ENCODE measurements around the gene E2F4.

E2F4 gene

DNA sequence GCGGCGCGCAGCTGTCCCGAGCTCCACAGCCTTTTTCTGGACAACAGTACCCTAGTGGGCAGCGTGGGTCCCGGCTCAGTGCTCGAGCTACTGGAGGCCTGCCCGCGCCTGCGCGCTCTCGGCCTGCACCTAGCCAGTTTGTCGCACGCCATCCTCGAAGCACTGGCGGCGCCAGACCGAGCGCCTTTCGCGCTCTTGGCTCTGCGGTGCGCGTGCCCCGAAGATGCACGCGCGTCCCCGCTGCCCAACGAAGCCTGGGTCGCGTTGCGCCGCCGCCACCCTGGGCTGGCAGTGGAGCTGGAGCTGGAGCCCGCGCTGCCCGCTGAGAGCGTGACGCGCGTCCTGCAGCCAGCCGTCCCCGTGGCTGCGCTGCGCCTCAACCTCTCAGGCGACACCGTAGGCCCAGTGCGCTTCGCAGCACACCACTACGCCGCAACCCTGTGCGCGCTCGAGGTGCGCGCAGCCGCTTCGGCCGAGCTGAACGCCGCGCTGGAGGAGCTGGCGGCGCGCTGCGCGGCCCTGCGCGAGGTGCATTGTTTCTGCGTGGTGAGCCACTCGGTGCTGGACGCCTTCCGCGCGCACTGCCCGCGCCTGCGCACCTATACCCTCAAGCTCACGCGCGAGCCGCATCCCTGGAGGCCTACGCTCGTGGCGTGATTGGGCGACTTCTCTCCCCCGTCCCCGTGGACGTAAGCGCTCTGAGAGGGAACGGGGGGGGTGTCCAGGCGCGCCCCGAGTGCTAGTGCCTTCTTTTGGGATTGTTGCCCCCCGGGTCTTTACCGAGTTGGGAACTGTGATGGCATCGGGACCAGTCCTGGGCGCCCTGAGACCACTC is 28.6 kb upstream of the E2F4 start:
- CTCF ChIA-PET = interaction anchor here (0.6 kb wide), 1 partner anchor 12 kb away, joined by 3 read pairs; no protein-coding TSS in a partner anchor
- DNase-seq (ENCODE audit: extremely low spot score) = no peak
- TF ChIP-seq L3MBTL2 (conservative IDR thresholded peaks at IDR 0.05) (no peak), SUZ12 (IDR thresholded peaks at IDR 0.05) (no peak), LEF1 (IDR thresholded peaks at IDR 0.05; ENCODE audit: borderline replicate concordance) (no peak), FOXA1 (IDR thresholded peaks at IDR 0.05) (no peak), HDGF (IDR thresholded peaks at IDR 0.05; ENCODE audit: borderline replicate concordance) (no peak), FOXM1 (IDR thresholded peaks at IDR 0.05; ENCODE audit: borderline replicate concordance) (no peak), ARNT (IDR thresholded peaks at IDR 0.05) (no peak), ELF4 (IDR thresholded peaks at IDR 0.05) (no peak), ZNF384 (IDR thresholded peaks at IDR 0.05) (no peak), BHLHE40 (IDR thresholded peaks at IDR 0.05; ENCODE audit: borderline replicate concordance) (no peak), SP1 (IDR thresholded peaks at IDR 0.05) (no peak)
- POLR2A ChIA-PET = no interaction called here

DNA sequence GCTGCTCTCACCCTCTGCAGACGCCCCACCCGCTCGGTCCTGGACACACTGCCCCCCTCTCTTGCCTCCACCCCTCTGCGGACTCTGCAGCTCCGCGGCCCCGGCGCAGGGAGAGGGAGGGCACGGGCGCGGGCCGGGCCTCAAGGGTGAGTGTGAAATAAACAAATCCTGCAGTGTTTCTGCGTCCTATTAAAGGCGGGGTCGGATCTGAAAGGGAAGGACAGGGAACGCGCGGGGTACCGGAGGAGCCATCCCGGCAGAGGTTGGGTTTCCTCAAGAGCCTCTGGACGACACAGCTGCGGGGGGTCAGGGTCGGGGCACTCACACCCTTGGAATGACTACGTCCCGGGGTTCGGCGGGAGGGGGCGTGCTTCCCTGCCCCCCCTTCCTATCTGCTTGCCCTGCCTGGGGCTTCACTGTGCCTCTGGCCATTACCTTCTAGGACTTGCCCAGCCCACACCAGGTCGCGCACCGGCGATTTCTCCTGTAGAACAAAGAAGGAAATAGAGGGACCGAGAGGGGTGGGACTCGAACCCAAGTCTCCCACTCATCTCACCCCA is 27.9 kb upstream of the E2F4 start:
- ChIA-PET CTCF (no interaction called here), POLR2A (no interaction called here)
- no peak for DNase-seq (ENCODE audit: extremely low spot score)
- TF ChIP-seq HDGF (IDR thresholded peaks at IDR 0.05; ENCODE audit: borderline replicate concordance) (no peak), BHLHE40 (IDR thresholded peaks at IDR 0.05; ENCODE audit: borderline replicate concordance) (no peak), ZNF384 (IDR thresholded peaks at IDR 0.05) (no peak)

DNA sequence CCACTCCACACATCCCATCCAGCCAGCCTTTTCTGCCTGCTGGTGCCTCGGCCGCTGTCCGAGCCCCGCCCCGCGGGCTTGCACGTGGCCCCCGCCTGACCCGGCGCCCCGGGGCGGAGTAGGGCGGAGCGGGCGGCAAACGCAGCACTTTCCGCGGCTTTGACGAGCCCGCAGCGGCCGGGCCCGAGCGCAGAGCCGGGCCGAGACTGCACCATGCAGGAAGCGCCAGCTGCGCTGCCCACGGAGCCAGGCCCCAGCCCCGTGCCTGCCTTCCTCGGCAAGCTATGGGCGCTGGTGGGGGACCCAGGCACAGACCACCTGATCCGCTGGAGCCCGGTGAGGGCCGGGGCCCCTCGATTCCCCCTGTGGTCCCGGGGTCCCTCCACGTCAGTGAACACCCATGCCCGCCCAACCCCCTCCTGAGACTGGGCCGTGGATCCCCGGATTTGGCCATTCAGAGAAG is 27.3 kb upstream of the E2F4 start, which contains the start of gene HSF4:
HSF4 (plus strand) TSS at position 147 of the 463 bp plus-strand sequence; CDS start at position 214, 67 bp downstream.
- ChIA-PET CTCF (no interaction called here), POLR2A (no interaction called here)
- TF ChIP-seq, protein P1, sequence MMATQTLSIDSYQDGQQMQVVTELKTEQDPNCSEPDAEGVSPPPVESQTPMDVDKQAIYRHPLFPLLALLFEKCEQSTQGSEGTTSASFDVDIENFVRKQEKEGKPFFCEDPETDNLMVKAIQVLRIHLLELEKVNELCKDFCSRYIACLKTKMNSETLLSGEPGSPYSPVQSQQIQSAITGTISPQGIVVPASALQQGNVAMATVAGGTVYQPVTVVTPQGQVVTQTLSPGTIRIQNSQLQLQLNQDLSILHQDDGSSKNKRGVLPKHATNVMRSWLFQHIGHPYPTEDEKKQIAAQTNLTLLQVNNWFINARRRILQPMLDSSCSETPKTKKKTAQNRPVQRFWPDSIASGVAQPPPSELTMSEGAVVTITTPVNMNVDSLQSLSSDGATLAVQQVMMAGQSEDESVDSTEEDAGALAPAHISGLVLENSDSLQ (IDR thresholded peaks at IDR 0.05) = no peak
- TF ChIP-seq SP1 (IDR thresholded peaks at IDR 0.05) = no peak
- TF ChIP-seq FOXM1 (IDR thresholded peaks at IDR 0.05; ENCODE audit: borderline replicate concordance) = no peak
- no peak for TF ChIP-seq ELF4 (IDR thresholded peaks at IDR 0.05)
- no peak for TF ChIP-seq ZNF384 (IDR thresholded peaks at IDR 0.05)
- DNase-seq (ENCODE audit: extremely low spot score) = no peak

DNA sequence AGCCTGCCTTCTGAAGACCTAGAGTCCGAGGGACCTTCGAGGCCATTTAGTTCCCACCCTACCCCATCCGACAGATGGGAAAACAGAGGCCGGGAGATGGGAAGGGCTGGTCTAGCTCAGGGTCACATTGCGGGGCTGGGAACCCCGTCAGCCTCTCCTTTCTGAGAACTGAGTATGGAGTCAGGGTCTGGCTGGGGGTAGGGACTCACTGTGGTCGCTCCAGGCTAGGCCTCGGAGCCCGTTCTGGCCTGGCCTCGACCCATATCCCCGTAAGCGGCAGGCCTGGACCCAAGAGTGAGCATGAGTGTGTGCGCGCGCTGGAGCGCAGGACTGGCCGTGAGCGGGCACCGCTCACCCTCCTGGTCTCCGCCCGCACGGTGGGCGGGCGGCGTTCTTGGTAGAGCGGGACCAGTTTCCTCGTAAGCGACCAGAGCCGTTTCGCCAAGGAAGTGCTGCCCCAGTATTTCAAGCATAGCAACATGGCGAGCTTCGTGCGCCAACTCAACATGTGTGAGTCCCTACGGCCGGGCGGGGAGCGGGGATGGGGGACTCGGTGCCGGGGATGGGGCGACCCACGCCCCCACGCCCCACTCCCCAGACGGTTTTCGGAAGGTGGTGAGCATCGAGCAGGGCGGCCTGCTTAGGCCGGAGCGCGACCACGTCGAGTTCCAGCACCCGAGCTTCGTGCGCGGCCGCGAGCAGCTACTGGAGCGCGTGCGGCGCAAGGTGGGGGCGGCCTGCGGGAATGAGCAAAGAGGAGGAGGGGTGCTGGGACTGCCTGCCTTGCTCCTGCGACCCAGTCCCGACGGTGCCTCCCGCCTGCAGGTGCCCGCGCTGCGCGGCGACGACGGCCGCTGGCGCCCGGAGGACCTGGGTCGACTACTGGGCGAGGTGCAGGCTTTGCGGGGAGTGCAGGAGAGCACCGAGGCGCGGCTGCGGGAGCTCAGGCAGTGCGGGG is 26.6 kb upstream of the E2F4 start:
- no peak for DNase-seq (ENCODE audit: extremely low spot score)
- POLR2A ChIA-PET = no interaction called here
- no peak for TF ChIP-seq BHLHE40 (IDR thresholded peaks at IDR 0.05; ENCODE audit: borderline replicate concordance)
- TF ChIP-seq ELF4 (IDR thresholded peaks at IDR 0.05) = no peak
- TF ChIP-seq ARNT (IDR thresholded peaks at IDR 0.05) = no peak
- no peak for TF ChIP-seq NFRKB (IDR thresholded peaks at IDR 0.05)
- no peak for TF ChIP-seq FOXK2 (IDR thresholded peaks at IDR 0.05)
- TF ChIP-seq SP1 (IDR thresholded peaks at IDR 0.05) = no peak
- TF ChIP-seq FOXM1 (IDR thresholded peaks at IDR 0.05; ENCODE audit: borderline replicate concordance) = no peak
- no peak for TF ChIP-seq FOXA1 (IDR thresholded peaks at IDR 0.05)
- no peak for TF ChIP-seq SUZ12 (IDR thresholded peaks at IDR 0.05)
- TF ChIP-seq L3MBTL2 (conservative IDR thresholded peaks at IDR 0.05) = no peak
- CTCF ChIA-PET = no interaction called here

DNA sequence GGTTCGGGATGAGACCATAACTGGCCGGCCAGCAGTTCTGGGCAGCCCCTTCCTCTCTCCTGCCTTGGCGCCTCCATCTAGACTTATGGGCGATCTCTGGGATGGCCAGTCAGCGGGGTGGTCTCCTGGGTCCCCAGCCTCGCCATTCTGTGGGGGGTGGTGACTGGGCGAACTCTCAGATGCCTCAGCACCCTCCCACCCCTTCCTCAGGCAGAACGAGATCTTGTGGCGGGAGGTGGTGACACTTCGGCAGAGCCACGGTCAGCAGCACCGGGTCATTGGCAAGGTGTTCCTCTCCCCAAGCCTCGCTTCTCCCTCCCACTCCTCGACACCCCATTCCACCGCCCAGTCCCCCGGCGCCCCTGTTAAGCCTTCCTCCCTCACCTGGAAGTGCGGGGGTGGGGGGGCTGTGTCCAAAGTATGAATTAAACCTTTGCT is 25.8 kb upstream of the E2F4 start:
- no peak for TF ChIP-seq TARDBP (IDR thresholded peaks at IDR 0.05)
- no peak for DNase-seq (ENCODE audit: extremely low spot score)
- POLR2A ChIA-PET = no interaction called here
- CTCF ChIA-PET = no interaction called here

DNA sequence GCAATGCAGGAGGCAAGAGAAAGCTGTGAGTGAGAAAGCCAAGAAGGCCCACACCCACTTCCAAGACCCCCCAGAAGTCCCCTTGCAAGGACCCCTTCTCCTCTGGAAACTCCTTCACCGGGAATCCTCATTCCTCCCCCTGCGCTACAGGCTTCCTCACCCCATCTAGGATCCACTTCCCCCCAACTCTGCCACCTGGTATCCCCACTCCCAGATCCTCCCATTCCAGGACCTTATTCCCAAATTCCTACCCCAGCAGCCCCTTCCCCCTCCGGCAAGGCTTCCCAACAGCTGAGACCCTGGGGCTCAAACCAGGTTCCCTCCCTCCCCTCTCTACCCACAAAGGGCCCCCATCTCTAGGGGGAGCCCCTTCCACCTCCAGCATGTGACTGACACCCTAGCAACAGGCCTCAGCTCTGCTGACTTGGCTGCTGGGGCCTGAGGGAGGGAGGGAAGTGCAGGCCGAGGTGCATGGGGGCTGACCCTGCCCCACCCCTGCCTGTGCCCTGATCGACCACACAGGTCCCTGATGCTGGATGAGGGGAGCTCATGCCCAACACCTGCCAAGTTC is 25.3 kb upstream of the E2F4 start:
- ChIA-PET POLR2A (interaction anchor here (1.2 kb wide), 1 partner anchor 149 kb away, joined by 3 read pairs; no protein-coding TSS in a partner anchor), CTCF (interaction anchor here (1.0 kb wide), 1 partner anchor 11 kb away, joined by 4 read pairs; no protein-coding TSS in a partner anchor)
- DNase-seq (ENCODE audit: extremely low spot score) = no peak
- TF ChIP-seq L3MBTL2 (conservative IDR thresholded peaks at IDR 0.05) (no peak), FOXK2 (IDR thresholded peaks at IDR 0.05) (no peak), ELF4 (IDR thresholded peaks at IDR 0.05) (no peak), ZNF384 (IDR thresholded peaks at IDR 0.05) (no peak), BHLHE40 (IDR thresholded peaks at IDR 0.05; ENCODE audit: borderline replicate concordance) (no peak), FOXM1 (IDR thresholded peaks at IDR 0.05; ENCODE audit: borderline replicate concordance) (no peak), SUZ12 (IDR thresholded peaks at IDR 0.05) (no peak)

DNA sequence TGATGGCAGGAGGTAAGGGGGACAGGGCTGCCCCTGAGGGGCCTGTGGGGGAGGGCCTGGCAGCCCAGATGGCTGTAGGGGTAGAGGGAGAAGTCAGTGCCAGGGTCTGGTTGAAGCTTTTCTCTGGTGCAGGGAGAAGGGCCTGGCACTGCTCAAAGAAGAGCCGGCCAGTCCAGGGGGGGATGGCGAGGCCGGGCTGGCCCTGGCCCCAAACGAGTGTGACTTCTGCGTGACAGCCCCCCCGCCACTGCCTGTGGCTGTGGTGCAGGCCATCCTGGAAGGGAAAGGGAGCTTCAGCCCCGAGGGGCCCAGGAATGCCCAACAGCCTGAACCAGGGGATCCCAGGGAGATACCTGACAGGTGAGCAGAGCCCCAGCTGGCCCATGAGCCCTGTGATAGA is 24.4 kb upstream of the E2F4 start:
- no peak for TF ChIP-seq ARNT (IDR thresholded peaks at IDR 0.05)
- no peak for TF ChIP-seq FOXA1 (IDR thresholded peaks at IDR 0.05)
- no peak for TF ChIP-seq FOXM1 (IDR thresholded peaks at IDR 0.05; ENCODE audit: borderline replicate concordance)
- no peak for TF ChIP-seq CTBP1 (IDR thresholded peaks at IDR 0.05; ENCODE audit: borderline replicate concordance)
- TF ChIP-seq, protein P1 (IDR thresholded peaks at IDR 0.05) = no peak
- no peak for TF ChIP-seq BHLHE40 (IDR thresholded peaks at IDR 0.05; ENCODE audit: borderline replicate concordance)
- TF ChIP-seq ZNF384 (IDR thresholded peaks at IDR 0.05) = no peak
- TF ChIP-seq SP1 (IDR thresholded peaks at IDR 0.05) = no peak
- no peak for TF ChIP-seq ELF4 (IDR thresholded peaks at IDR 0.05)
- no peak for TF ChIP-seq TARDBP (IDR thresholded peaks at IDR 0.05)
- TF ChIP-seq L3MBTL2 (conservative IDR thresholded peaks at IDR 0.05) = no peak
- ChIA-PET CTCF (interaction anchor here (1.0 kb wide), 1 partner anchor 12 kb away, joined by 4 read pairs; no protein-coding TSS in a partner anchor), POLR2A (interaction anchor here (1.2 kb wide), 1 partner anchor 150 kb away, joined by 3 read pairs; no protein-coding TSS in a partner anchor)
- DNase-seq (ENCODE audit: extremely low spot score) = no peak

All from HEK293T (cell line).